K562 (cell line): ENCODE results near the gene SOWAHD. TPM values are rescaled to one million over a fixed set of nuclear protein-coding genes. Genes with fewer than 3 reads are reported as not detected.

ENCODE experiments used
- ATAC-seq: fragments of 200-7000 bp; cut with Tn5 transposase; 3 replicates; pipeline ENCODE4 v1.9.1; 2020; ENCODE audit warnings: moderate library complexity
- BruUV-seq: library from RNA; stranded (reverse); fragments of 400-500 nt; replicated peaks from 2 replicates; lab custom pipeline; 2021; lab: Mats Ljungman, UMichigan
- CTCF ChIA-PET: fragments of 300-600 bp; formaldehyde crosslinking; extraction: SDS; loops from one replicate; lab custom pipeline; 2021; ENCODE audit warnings: low intra/inter-chr PET ratio; lab: Yijun Ruan, JAX
- POLR2A ChIA-PET: fragments of 300-600, 350-650 bp; sonication (Branson Sonifier 250); formaldehyde crosslinking; extraction: SDS; loops from one replicate; lab custom pipeline; 2021; ENCODE audit warnings: antibody characterized with exemption, inconsistent platforms; lab: Yijun Ruan, JAX
- DNase-seq, 4 experiments: peaks; one replicate each; pipeline versions ENCODE4 v3.0.0 to v3.0.0-alpha.2; 2011 to 2018; ENCODE audit warnings: low spot score in 3 of 4, mixed read lengths in 3 of 4; ENCODE audit errors: extremely low read depth in 1 of 4
- FAIRE-seq: peaks from 2 replicates; lab custom pipeline; 2011; peaks lifted over from hg19 to GRCh38; lab: Jason Lieb, UNC
- H2AFZ ChIP-seq: 2 replicates; pipeline ENCODE4 v1.6.0; 2011; ENCODE audit warnings: low read depth, low read length, control low read depth, inconsistent platforms
- H3K27ac ChIP-seq: fragments of 200-600 bp; 3 replicates; pipeline ENCODE4 v1.8.0; 2011; ENCODE audit warnings: low read depth, mild to moderate bottlenecking, control low read depth, inconsistent platforms, low read length, moderate library complexity, mixed read lengths; ENCODE audit errors: extremely low read depth
- H3K27me3 ChIP-seq, 2 experiments: fragments of 300-600 bp in 1 of 2; 2 replicates in 1 of 2; 3 replicates in 1 of 2; pipeline versions ENCODE4 v1.6.0 to v1.8.0; 2011; ENCODE audit warnings: inconsistent platforms in 2 of 2, low read length in 2 of 2, mild to moderate bottlenecking in 1 of 2, mixed read lengths in 1 of 2, moderate library complexity in 1 of 2; ENCODE audit not compliant: control insufficient read depth in 2 of 2, insufficient read depth in 2 of 2
- H3K36me3 ChIP-seq: fragments of 300-600 bp; 3 replicates; pipeline ENCODE4 v1.8.0; 2011; ENCODE audit warnings: mild to moderate bottlenecking, low read length, inconsistent platforms; ENCODE audit not compliant: control insufficient read depth, insufficient read depth
- H3K4me1 ChIP-seq, 2 experiments: fragments of 200-600 bp in 1 of 2; replicated peaks in 1 of 2; 2 replicates in 1 of 2; 3 replicates in 1 of 2; pipeline versions ENCODE4 v1.5.1 to v1.8.0; 2011; ENCODE audit warnings: inconsistent platforms in 2 of 2, low read length in 2 of 2, mild to moderate bottlenecking in 1 of 2, mixed read lengths in 1 of 2, moderate library complexity in 1 of 2; ENCODE audit not compliant: control insufficient read depth in 2 of 2, insufficient read depth in 2 of 2
- H3K4me2 ChIP-seq: 2 replicates; pipeline ENCODE4 v1.6.1; 2011; ENCODE audit warnings: low read length, control low read depth, inconsistent platforms, mixed read lengths; ENCODE audit not compliant: insufficient read depth
- H3K4me3 ChIP-seq: fragments of 200-600 bp; sonication (generic), shearing (Covaris generic); 2 replicates; pipeline ENCODE4 v1.5.1; 2016; ENCODE audit warnings: control low read depth, inconsistent platforms
- H3K79me2 ChIP-seq: fragments of 200-600 bp; 3 replicates; pipeline ENCODE4 v1.8.0; 2011; ENCODE audit warnings: low read length, inconsistent platforms; ENCODE audit not compliant: control insufficient read depth, insufficient read depth
- H3K9ac ChIP-seq, 2 experiments: 2 replicates each; pipeline versions ENCODE4 v1.6.0 to v1.6.1; 2011; ENCODE audit warnings: low read depth in 2 of 2, low read length in 2 of 2, control low read depth in 1 of 2, inconsistent platforms in 1 of 2, mild to moderate bottlenecking in 1 of 2, mixed read lengths in 1 of 2; ENCODE audit not compliant: insufficient read depth in 1 of 2
- H3K9me1 ChIP-seq: one replicate; pipeline ENCODE4 v1.6.0; 2011; ENCODE audit warnings: inconsistent platforms, mild to moderate bottlenecking, low read length, moderate library complexity; ENCODE audit not compliant: control insufficient read depth, insufficient read depth
- H3K9me3 ChIP-seq: replicated peaks from 2 replicates; pipeline ENCODE4 v1.5.1; 2011; ENCODE audit warnings: low read depth, low read length, inconsistent platforms; ENCODE audit not compliant: control insufficient read depth, insufficient read depth
- H4K20me1 ChIP-seq: replicated peaks from 2 replicates; pipeline ENCODE4 v1.6.1; 2011; ENCODE audit warnings: low read length, inconsistent platforms, mixed read lengths; ENCODE audit not compliant: control insufficient read depth, insufficient read depth
- ADNP ChIP-seq: fragments of 200-800 bp; sonication (Bioruptor generic); IDR thresholded peaks from 2 replicates; pipeline ENCODE4 v1.6.1; 2016; ENCODE audit warnings: missing genetic modification characterization, missing compliant biosample characterization
- CBX3 ChIP-seq, 2 experiments: IDR thresholded peaks; 1 replicate in 1 of 2; 2 replicates in 1 of 2; pipeline ENCODE4 v1.6.1; 2012; ENCODE audit warnings: inconsistent platforms in 2 of 2, low read length in 2 of 2, borderline replicate concordance in 1 of 2, control low read depth in 1 of 2
- CCNT2 ChIP-seq: IDR thresholded peaks from 2 replicates; pipeline ENCODE4 v1.6.1; 2011; ENCODE audit warnings: borderline replicate concordance, low read depth, mild to moderate bottlenecking, moderate library complexity, mixed read lengths, low read length; ENCODE audit not compliant: insufficient read length; ENCODE audit errors: extremely low read depth
- GATA2 ChIP-seq: sonication (generic); formaldehyde crosslinking; IDR thresholded peaks from 2 replicates; pipeline ENCODE4 v1.4.0; 2020; ENCODE audit warnings: mild to moderate bottlenecking, missing genetic modification reagents
- HMGXB4 ChIP-seq: sonication (generic); formaldehyde crosslinking; IDR thresholded peaks from 2 replicates; pipeline ENCODE4 v1.8.1; 2023; ENCODE audit warnings: mild to moderate bottlenecking, missing genetic modification reagents
- NCOA2 ChIP-seq, 2 experiments: fragments of 450-650 bp; IDR thresholded peaks; 2 replicates each; pipeline ENCODE4 v1.6.1; 2018; ENCODE audit warnings: mild to moderate bottlenecking in 2 of 2, moderate library complexity in 1 of 2; ENCODE audit not compliant: partially characterized antibody in 2 of 2
- PBX2 ChIP-seq, 2 experiments: IDR thresholded peaks in 1 of 2; conservative IDR thresholded peaks in 1 of 2; 2 replicates each; pipeline ENCODE4 v1.6.1; 2016; ENCODE audit warnings: low read depth in 2 of 2, mild to moderate bottlenecking in 1 of 2, missing compliant biosample characterization in 1 of 2, missing genetic modification characterization in 1 of 2, moderate library complexity in 1 of 2
- PKNOX1 ChIP-seq: fragments of 450-650 bp; IDR thresholded peaks from 2 replicates; pipeline ENCODE4 v1.6.1; 2016
- RBFOX2 ChIP-seq: fragments of 200-400 bp; formaldehyde crosslinking; IDR thresholded peaks from 2 replicates; pipeline ENCODE4 v1.6.1; 2017; ENCODE audit warnings: low read depth, mild to moderate bottlenecking, low read length, moderate library complexity
- RBM34 ChIP-seq: fragments of 200-400 bp; formaldehyde crosslinking; IDR thresholded peaks from 2 replicates; pipeline ENCODE4 v1.6.1; 2018; ENCODE audit warnings: low read length, borderline replicate concordance; ENCODE audit not compliant: insufficient read depth
- SNRNP70 ChIP-seq: fragments of 200-400 bp; formaldehyde crosslinking; optimal IDR thresholded peaks from 2 replicates; pipeline ENCODE3; 2017; ENCODE audit warnings: low read depth, low read length
- SPI1 ChIP-seq: IDR thresholded peaks from 2 replicates; pipeline ENCODE4 v1.6.1; 2011; ENCODE audit warnings: low read depth, low read length, control low read depth, borderline replicate concordance
- ZBTB43 ChIP-seq: sonication (generic); formaldehyde crosslinking; IDR thresholded peaks from 2 replicates; pipeline ENCODE4 v1.8.0; 2023; ENCODE audit warnings: mild to moderate bottlenecking, missing genetic modification reagents
- ZNF785 ChIP-seq: fragments of 250-450 bp; sonication (Bioruptor Pico); IDR thresholded peaks from 2 replicates; pipeline ENCODE4 v1.4.0; 2020; ENCODE audit warnings: mild to moderate bottlenecking
- WGBS: fragments of 100-300 bp; shearing (Covaris generic); methylation state at CpG from one replicate; pipeline ENCODE4 v1.1.6; 2016; ENCODE audit warnings: low coverage, mixed read lengths; ENCODE audit not compliant: insufficient coverage; ENCODE audit errors: missing lambda C conversion rate; 5-methylcytosine and 5-hydroxymethylcytosine counted together
- in situ Hi-C: fragments of 300-500 bp; cut with MboI; formaldehyde crosslinking; loops from 4 replicates; pipeline ENCODE4 v1.15.0; 2018; ENCODE audit warnings: inconsistent platforms, mixed read lengths
- intact Hi-C: fragments of 100-400 bp; cut with micrococcal nuclease; formaldehyde crosslinking; loops from 2 replicates; pipeline ENCODE4 v1.14.2; 2022
- polyA plus RNA-seq, 8 experiments: library from polyadenylated mRNA; depleted of rRNA in 4 of 8; stranded (reverse) in 5 of 8; unstranded in 3 of 8; fragments of >200 nt; fragmentation: Nextera tagmentation in 2 of 8; fragmentation: Illumina TruSeq in 1 of 8; extraction: Ambion mirVana in 2 of 8; extraction: Trizol in 1 of 8; gene quantifications; 2 replicates each; pipeline versions ENCODE4 v1.2.1 to v1.2.3, GENCODE V29; 2011 to 2014; ENCODE audit warnings: inconsistent platforms in 1 of 8, missing spikeins in 1 of 8
- total RNA-seq, 7 experiments: library from RNA; depleted of rRNA in 6 of 7; stranded (reverse); fragments of >200 nt in 6 of 7; fragmentation: Illumina TruSeq in 2 of 7; extraction: Trizol in 2 of 7; gene quantifications; 2 replicates each; pipeline versions ENCODE4 v1.2.1 to v1.2.3, GENCODE V29; 2011 to 2021; ENCODE audit warnings: low replicate concordance in 1 of 7

The SOWAHD gene
- total and polyA plus RNA-seq, 9 of the 15 experiments (the other 6 are each of a cell fraction or from before 2014, with no cell fraction given) = 0.13 to 0.29 TPM; not detected in 7

GRCh38 chrX:119809185-119809666 is 50.8 kb downstream of the SOWAHD start:
- no peaks in the 10 kb centered on the region for H3K9me3 ChIP-seq
- H3K4me2 ChIP-seq = no peak overlapping the region
- H3K79me2 ChIP-seq = no peaks in the 10 kb centered on the region
- peaks cover 0 to 6% of the 10 kb centered on the region in 2 experiments; a peak in 3 of 5 replicates for H3K4me1 ChIP-seq
- no peaks in the 10 kb centered on the region for H3K27me3 ChIP-seq
- FAIRE-seq (peak; percentile 89), DNase-seq (peak; percentile 57 to 91 (median 67)), ATAC-seq (peak; percentile 96)
- POLR2A ChIA-PET = interaction anchor here (0.9 to 1.2 kb wide), 2 partner anchors 17 to 18 kb away, joined by 4 read pairs; partner anchors contain the start of gene RPL39
- no peak overlapping the region for H3K9ac ChIP-seq
- no peak overlapping the region for H2AFZ ChIP-seq
- CTCF ChIA-PET = no interaction called here
- no peaks in the 10 kb centered on the region for H4K20me1 ChIP-seq
- in situ Hi-C loops = no loop called here
- no TSS peak for BruUV-seq
- H3K27ac ChIP-seq = peak overlapping the region; percentile 80; the same call in 2 of the 3 replicates
- WGBS = 14% methylated on average over 1 of the region's 1 CpG
- intact Hi-C loops = no loop called here
- H3K36me3 ChIP-seq = no peaks in the 10 kb centered on the region
- H3K4me3 ChIP-seq = no peak overlapping the region
- no peaks in the 10 kb centered on the region for H3K9me1 ChIP-seq
- TF ChIP-seq SNRNP70 (no peak), NCOA2 (IDR thresholded peaks at IDR 0.05; ENCODE audit: partially characterized antibody in 2 of 2) (peak; percentile 18 to 65), ZBTB43 (no peak), GATA2 (CRISPR knock-in tag) (peak; percentile 84), CBX3 (IDR thresholded peaks at IDR 0.05; ENCODE audit: borderline replicate concordance in 1 of 2, low read length in 2 of 2) (peak in 1 of 2 experiments; percentile 70; a peak in 1 of 3 replicates), CCNT2 (peak; percentile 79), ZNF785 (no peak), PBX2 (CRISPR knock-in tag; IDR thresholded peaks at IDR 0.05; ENCODE audit: low read depth) (no peak), PBX2 (tag; conservative IDR thresholded peaks at IDR 0.05; ENCODE audit: low read depth) (0 out of 2 replicates have a peak, but pooled peaks have one; percentile 10), ADNP (tag) (peak; percentile 93), PKNOX1 (peak; percentile 74), HMGXB4 (CRISPR knock-in tag) (no peak), SPI1 (peak; percentile 67; the same call in 1 of the 2 replicates), RBFOX2 (no peak), RBM34 (no peak)
